Activated naive CD4-positive, alpha-beta T cell treated with anti-CD3 and anti-CD28 coated beads for 36 hours (primary cell): ENCODE data around the gene MACROD2. TPM values are rescaled to one million over a fixed set of nuclear protein-coding genes. Genes with fewer than 3 reads are reported as not detected.

Experiments
- CTCF ChIA-PET: fragments of 350-600 bp; sonication (Branson Sonifier 250); formaldehyde crosslinking; loops from one replicate; lab custom pipeline; 2021; ENCODE audit warnings: antibody characterized with exemption; lab: Charles Lee
- DNase-seq: peaks from one replicate; pipeline ENCODE4 v3.0.0-alpha.2; 2020
- H3K27ac Mint-ChIP-seq: one replicate; pipeline ENCODE4 v1.8.0; 2021; ENCODE audit warnings: mild to moderate bottlenecking, mixed read lengths
- H3K27me3 Mint-ChIP-seq: one replicate; pipeline ENCODE4 v1.8.0; 2021; ENCODE audit warnings: low read depth, mixed read lengths
- H3K36me3 Mint-ChIP-seq: one replicate; pipeline ENCODE4 v1.8.0; 2021; ENCODE audit warnings: low read depth, mixed read lengths
- H3K4me1 Mint-ChIP-seq: one replicate; pipeline ENCODE4 v1.8.0; 2021; ENCODE audit warnings: low read depth, mixed read lengths
- H3K4me3 Mint-ChIP-seq: one replicate; pipeline ENCODE4 v1.8.0; 2021; ENCODE audit warnings: mild to moderate bottlenecking, moderate library complexity, mixed read lengths
- H3K9me3 Mint-ChIP-seq: one replicate; pipeline ENCODE4 v1.8.0; 2021; ENCODE audit warnings: mixed read lengths
- intact Hi-C: fragments of 100-400 bp; cut with micrococcal nuclease; formaldehyde crosslinking; loops from one replicate; pipeline ENCODE4 v1.15.1; 2023
- total RNA-seq, 2 experiments: library from RNA; stranded (reverse); gene quantifications; one replicate each; pipeline ENCODE4 v1.2.3, GENCODE V29; 2021

MACROD2 gene
- total RNA-seq, 2 experiments from 2014 or later: not detected

GRCh38 chr20:15767999-15768741, 1772.9 kb downstream of the MACROD2 start:
- no peak overlapping the region for H3K27ac Mint-ChIP-seq
- DNase-seq: no peak
- H3K4me3 Mint-ChIP-seq: no peak overlapping the region
- H3K27me3 Mint-ChIP-seq: no peaks in the 10 kb centered on the region
- no peaks in the 10 kb centered on the region for H3K36me3 Mint-ChIP-seq
- H3K9me3 Mint-ChIP-seq: peaks cover 2% of the 10 kb centered on the region
- CTCF ChIA-PET: no interaction called here
- intact Hi-C loops: no loop called here
- no peaks in the 10 kb centered on the region for H3K4me1 Mint-ChIP-seq

GRCh38 chr20:15772826-15773225, 1777.5 kb downstream of the MACROD2 start:
- Mint-ChIP-seq H3K4me3 (no peak overlapping the region), H3K4me1 (no peaks in the 10 kb centered on the region), H3K9me3 (no peaks in the 10 kb centered on the region), H3K27me3 (no peaks in the 10 kb centered on the region), H3K36me3 (no peaks in the 10 kb centered on the region), H3K27ac (no peak overlapping the region)
- no peak for DNase-seq
- intact Hi-C loops: no loop called here
- CTCF ChIA-PET: no interaction called here

GRCh38 chr20:15774926-15775325, 1779.6 kb downstream of the MACROD2 start:
- H3K9me3 Mint-ChIP-seq: no peaks in the 10 kb centered on the region
- no peak overlapping the region for H3K4me3 Mint-ChIP-seq
- intact Hi-C loops: no loop called here
- CTCF ChIA-PET: no interaction called here
- H3K4me1 Mint-ChIP-seq: no peaks in the 10 kb centered on the region
- no peaks in the 10 kb centered on the region for H3K36me3 Mint-ChIP-seq
- DNase-seq: no peak
- no peak overlapping the region for H3K27ac Mint-ChIP-seq
- no peaks in the 10 kb centered on the region for H3K27me3 Mint-ChIP-seq

- intact Hi-C loops: no loop called here
- Mint-ChIP-seq H3K4me1 (no peaks in the 10 kb centered on the region), H3K4me3 (no peak overlapping the region), H3K36me3 (no peaks in the 10 kb centered on the region), H3K27me3 (no peaks in the 10 kb centered on the region), H3K27ac (no peak overlapping the region), H3K9me3 (peaks cover 9% of the 10 kb centered on the region)
- CTCF ChIA-PET: interaction anchor here (0.6 kb wide), 1 partner anchor 20 kb away, joined by 4 read pairs; no protein-coding TSS in a partner anchor
- no peak for DNase-seq
Observed at GRCh38 chr20:15776770-15777466, 1781.6 kb downstream of the MACROD2 start.

DNA sequence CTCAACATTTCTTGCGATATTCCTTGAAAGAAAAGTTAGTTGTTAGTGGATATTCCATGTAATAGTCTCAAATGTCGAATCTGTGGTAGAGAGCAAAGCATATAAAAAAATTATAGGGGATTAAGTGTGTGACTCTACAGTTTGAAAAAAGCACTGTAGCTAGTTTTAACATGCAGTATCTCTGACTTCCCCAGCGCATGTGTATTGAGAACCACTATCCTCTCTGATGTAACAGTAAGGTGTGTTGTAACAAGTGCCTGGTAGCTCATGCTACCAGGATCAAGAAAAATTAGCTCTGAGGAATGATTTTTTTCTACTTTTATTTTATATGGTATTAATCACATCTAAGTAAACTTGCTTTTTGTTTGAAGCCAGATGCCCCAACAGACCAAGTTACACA, 1788.7 kb downstream of the MACROD2 start:
- H3K36me3 Mint-ChIP-seq: no peaks in the 10 kb centered on the region
- intact Hi-C loops: no loop called here
- no peak for DNase-seq
- CTCF ChIA-PET: no interaction called here
- H3K4me3 Mint-ChIP-seq: no peak overlapping the region
- no peak overlapping the region for H3K27ac Mint-ChIP-seq
- H3K27me3 Mint-ChIP-seq: no peaks in the 10 kb centered on the region
- H3K4me1 Mint-ChIP-seq: no peaks in the 10 kb centered on the region
- H3K9me3 Mint-ChIP-seq: peaks cover 10% of the 10 kb centered on the region

DNA sequence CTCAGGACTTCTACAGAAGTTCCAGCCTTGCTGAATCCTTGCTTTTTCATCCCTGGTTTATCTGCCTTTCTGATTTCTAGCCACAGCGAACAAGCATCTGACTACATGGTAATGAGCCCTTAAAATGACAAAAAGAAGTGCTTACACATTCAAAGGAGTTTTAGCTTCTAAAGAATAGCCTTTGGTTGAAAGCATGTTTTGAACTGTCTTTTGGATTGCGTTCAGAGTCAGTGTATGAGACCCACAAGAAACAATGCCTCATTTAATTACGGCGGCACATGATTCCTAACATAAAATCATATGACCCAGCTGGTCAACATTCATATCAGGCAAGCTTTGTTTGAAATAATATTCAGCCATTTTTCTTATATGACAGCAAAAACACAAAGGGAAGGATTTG, 1793.8 kb downstream of the MACROD2 start:
- H3K4me3 Mint-ChIP-seq: no peak overlapping the region
- no peak overlapping the region for H3K27ac Mint-ChIP-seq
- no peaks in the 10 kb centered on the region for H3K9me3 Mint-ChIP-seq
- no peaks in the 10 kb centered on the region for H3K4me1 Mint-ChIP-seq
- CTCF ChIA-PET: interaction anchor here (0.9 kb wide), 1 partner anchor 1009 kb away, joined by 3 read pairs; no protein-coding TSS in a partner anchor
- no peaks in the 10 kb centered on the region for H3K36me3 Mint-ChIP-seq
- intact Hi-C loops: no loop called here
- DNase-seq: no peak
- no peaks in the 10 kb centered on the region for H3K27me3 Mint-ChIP-seq

GRCh38 chr20:15792855-15793254, 1797.5 kb downstream of the MACROD2 start:
- Mint-ChIP-seq H3K36me3 (no peaks in the 10 kb centered on the region), H3K4me1 (no peaks in the 10 kb centered on the region), H3K27ac (no peak overlapping the region), H3K27me3 (no peaks in the 10 kb centered on the region), H3K4me3 (no peak overlapping the region), H3K9me3 (no peaks in the 10 kb centered on the region)
- intact Hi-C loops: no loop called here
- DNase-seq: no peak
- CTCF ChIA-PET: no interaction called here

DNA sequence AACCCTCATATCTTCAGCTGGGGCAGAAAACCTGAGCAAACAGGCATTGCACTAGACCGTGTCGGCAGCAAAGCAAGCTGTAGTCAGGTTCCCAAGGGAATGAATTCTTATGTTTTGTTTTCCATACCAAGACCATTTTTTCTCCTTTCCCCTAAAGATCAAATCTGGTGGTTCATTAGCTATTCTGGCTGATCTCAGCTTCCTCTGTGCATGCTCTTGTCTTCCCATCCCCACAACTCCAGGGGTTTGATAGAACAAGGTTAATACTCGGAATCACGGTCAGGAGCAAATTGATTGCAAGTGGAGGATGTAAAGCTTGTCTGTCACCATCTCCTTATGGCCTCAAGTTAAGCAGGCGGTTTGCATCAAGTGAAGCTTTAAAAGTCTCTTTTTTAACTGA, 1799.1 kb downstream of the MACROD2 start:
- Mint-ChIP-seq H3K4me1 (no peaks in the 10 kb centered on the region), H3K36me3 (no peaks in the 10 kb centered on the region), H3K27me3 (no peaks in the 10 kb centered on the region), H3K4me3 (no peak overlapping the region), H3K9me3 (no peaks in the 10 kb centered on the region), H3K27ac (no peak overlapping the region)
- intact Hi-C loops: no loop called here
- DNase-seq: no peak
- CTCF ChIA-PET: no interaction called here

GRCh38 chr20:15795305-15796019, 1800.1 kb downstream of the MACROD2 start:
- no peak overlapping the region for H3K4me3 Mint-ChIP-seq
- no peaks in the 10 kb centered on the region for H3K27me3 Mint-ChIP-seq
- H3K9me3 Mint-ChIP-seq: peaks cover 2% of the 10 kb centered on the region
- no peaks in the 10 kb centered on the region for H3K36me3 Mint-ChIP-seq
- H3K4me1 Mint-ChIP-seq: no peaks in the 10 kb centered on the region
- intact Hi-C loops: no loop called here
- CTCF ChIA-PET: no interaction called here
- no peak overlapping the region for H3K27ac Mint-ChIP-seq
- DNase-seq: no peak

- CTCF ChIA-PET: no interaction called here
- H3K4me3 Mint-ChIP-seq: no peak overlapping the region
- intact Hi-C loops: no loop called here
- no peaks in the 10 kb centered on the region for H3K27me3 Mint-ChIP-seq
- H3K36me3 Mint-ChIP-seq: no peaks in the 10 kb centered on the region
- H3K9me3 Mint-ChIP-seq: peaks cover 2% of the 10 kb centered on the region
- no peak for DNase-seq
- no peaks in the 10 kb centered on the region for H3K4me1 Mint-ChIP-seq
- H3K27ac Mint-ChIP-seq: no peak overlapping the region
Observed at GRCh38 chr20:15799871-15800270, 1804.6 kb downstream of the MACROD2 start.

DNA sequence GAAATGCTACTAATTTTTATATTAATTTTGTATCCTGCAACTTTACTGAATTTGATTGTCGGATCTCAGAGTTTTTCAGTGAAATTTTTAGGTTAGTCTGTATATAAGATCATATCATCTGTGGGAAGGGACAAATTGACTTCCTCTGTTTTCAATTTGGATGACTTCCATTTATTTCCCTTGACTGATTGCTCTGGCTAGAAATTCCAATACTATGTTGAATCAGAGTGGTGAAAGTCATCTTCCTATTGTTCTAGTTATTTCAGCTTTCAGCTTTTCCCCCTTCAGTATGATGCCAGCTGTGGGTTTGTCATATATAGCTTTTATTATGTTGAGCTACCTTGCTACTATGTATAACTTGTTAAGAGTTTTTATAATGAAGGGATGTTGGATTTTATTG, 1806.7 kb downstream of the MACROD2 start:
- Mint-ChIP-seq H3K27ac (no peak overlapping the region), H3K4me3 (no peak overlapping the region), H3K9me3 (peaks cover 4% of the 10 kb centered on the region), H3K4me1 (no peaks in the 10 kb centered on the region), H3K36me3 (no peaks in the 10 kb centered on the region), H3K27me3 (no peaks in the 10 kb centered on the region)
- no peak for DNase-seq
- CTCF ChIA-PET: no interaction called here
- intact Hi-C loops: no loop called here

DNA sequence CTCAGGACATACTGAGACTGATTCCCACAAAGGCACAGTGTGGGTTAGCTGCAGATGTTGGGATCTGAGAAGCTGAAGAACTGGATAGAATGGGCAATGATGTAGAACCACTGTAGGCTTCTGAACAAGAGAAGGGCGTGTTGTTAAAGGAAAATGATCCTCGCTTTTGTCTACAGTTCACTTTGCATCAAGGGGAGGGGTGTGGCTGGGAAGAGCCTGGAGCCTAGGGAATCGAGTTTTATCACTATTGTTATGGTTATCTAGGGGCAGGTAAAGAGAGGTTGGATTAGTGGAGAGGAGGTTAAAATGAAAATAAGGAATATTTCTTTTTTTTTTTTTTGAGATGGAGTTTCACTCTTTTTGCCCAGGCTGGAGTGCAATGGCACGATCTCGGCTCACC, 1809.8 kb downstream of the MACROD2 start:
- DNase-seq: no peak
- intact Hi-C loops: no loop called here
- no peaks in the 10 kb centered on the region for H3K4me1 Mint-ChIP-seq
- no peak overlapping the region for H3K4me3 Mint-ChIP-seq
- CTCF ChIA-PET: no interaction called here
- H3K27me3 Mint-ChIP-seq: no peaks in the 10 kb centered on the region
- no peak overlapping the region for H3K27ac Mint-ChIP-seq
- no peaks in the 10 kb centered on the region for H3K36me3 Mint-ChIP-seq
- peaks cover 3% of the 10 kb centered on the region for H3K9me3 Mint-ChIP-seq
